ENCODE data around the gene MARCKS.

The MARCKS gene

DNA sequence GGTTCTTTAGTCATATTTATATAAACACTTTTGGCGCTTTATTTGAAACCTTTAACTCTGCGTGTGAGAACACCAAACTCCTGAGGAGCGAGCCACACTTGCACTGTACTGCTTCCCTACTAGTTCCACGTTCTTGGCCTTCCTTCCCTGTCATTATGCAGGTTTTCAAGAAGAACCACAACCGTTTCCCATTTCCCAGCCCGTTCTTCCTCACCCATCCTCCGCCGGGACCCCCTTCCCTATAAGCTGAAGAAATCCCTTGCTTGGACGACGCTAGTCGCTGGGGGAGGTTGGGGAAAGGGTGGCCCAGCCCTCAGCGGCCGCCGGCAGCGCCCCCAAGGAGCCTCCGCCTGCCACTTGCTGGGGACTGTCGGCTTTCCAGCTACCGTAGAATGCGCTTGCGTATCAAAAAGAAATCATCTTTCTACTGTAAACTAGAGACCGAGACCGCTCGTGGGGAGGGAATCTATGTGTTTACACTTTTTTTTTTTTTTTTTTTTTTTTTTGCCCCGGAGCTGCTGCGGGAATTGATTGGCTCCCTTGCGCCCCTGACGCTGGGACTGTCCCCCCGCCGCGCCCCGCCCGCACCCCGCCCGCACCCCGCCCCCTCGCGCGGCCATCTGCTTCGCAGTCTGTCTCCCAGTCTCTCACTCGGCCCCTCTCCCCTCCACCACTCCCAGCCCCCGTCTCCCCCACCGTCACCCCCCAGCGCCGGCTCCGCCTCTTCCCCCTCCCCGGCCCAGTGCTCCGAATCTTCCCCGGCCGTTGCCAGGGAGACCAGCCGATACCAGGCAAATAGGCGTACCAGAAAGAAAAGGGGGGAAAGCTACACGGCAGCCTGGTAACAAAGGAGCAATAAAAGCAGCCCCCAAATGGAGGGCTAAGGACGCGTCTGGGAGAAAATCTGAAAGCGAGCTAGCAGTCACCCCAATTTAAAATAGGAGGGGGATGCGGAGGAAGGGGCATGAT is 2.3 kb upstream of the MARCKS start:
- peak in 13 of 14 donors; percentile 40 to 93 (median 84) for DNase-seq

GRCh38 chr6:113855500-113856374 is 1.4 kb upstream of the MARCKS start:
- DNase-seq: peak in 12 of 14 donors; percentile 47 to 87 (median 80)

DNA sequence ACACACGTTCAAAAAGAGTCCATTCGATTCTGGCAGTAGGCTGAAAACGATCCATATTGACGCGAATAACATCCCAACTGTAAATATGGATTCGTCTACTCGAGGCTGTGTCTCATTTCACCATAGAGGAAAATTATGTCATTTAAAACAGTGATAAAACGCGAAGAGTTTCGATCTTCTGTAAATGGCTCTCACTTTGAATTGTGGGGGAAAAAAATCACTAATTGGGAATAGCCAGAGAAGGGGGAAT is 845 bp upstream of the MARCKS start:
- DNase-seq: no peak

GRCh38 chr6:113857556-113858479 is 673 bp downstream of the MARCKS start:
- peak in 11 of 14 donors; percentile 35 to 75 (median 62) for DNase-seq

- peak; percentile 45 to 93 (median 81) for DNase-seq
Observed at GRCh38 chr6:113858480-113859348, 1.6 kb downstream of the MARCKS start.

GRCh38 chr6:113859349-113860180 is 2.4 kb downstream of the MARCKS start:
- DNase-seq: peak in 7 of 14 donors; percentile 27 to 83 (median 59)

GRCh38 chr6:113860181-113860955 is 3.2 kb downstream of the MARCKS start:
- peak in 7 of 14 donors; percentile 11 to 68 (median 39) for DNase-seq

- peak in 1 of 14 donors; percentile 39 for DNase-seq
Observed at GRCh38 chr6:113862112-113862511, 5.0 kb downstream of the MARCKS start.

DNA sequence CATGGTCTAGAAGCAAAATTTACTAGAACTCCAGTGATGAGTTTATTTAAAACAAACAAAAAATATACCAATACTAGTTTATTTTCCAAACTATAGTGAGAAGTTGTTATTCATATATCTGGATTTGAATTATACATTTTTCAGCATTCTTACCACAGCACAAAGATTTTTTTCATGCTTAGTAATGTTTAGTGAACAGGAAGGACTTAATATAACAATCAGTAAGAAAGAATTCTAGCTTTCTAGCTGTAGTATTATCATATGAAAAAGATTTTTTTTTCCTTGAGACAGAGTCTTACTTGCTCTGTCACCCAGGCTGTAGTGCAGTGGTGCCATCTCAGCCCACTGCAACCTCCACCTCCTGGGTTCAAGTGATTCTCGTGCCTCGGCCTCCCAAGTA is 13.8 kb downstream of the MARCKS start:
- no peak for DNase-seq

GRCh38 chr6:113871975-113872374 is 14.8 kb downstream of the MARCKS start:
- no peak for DNase-seq

DNA sequence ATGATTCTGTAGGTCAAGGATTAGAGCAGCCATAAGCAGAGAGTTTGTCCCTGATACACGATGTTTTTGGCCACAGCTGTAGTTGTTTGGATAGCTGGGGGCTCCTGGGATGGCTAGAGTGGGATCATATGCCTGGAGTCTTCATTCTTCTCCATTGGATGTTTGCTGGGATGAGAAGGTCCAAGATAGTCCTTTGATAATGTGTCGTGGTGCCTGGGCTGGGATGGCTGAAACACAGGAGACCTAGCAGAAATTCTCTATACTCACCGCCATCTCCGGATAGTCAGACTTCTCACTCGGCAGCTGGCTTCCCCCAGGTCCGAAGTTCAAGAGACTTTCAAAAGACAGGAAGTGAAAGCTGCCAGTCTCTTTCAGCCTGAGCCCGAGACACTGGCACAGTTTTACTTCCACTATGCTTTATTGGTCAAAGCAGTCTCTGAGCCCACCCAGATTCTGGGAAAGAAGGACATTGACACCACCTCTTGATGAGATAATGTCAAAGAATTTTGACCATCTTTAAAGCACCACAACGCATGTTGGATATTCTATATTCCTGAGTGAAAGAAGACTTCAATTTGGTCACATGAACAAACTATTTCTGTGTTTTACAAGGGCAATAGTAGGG is 16.0 kb downstream of the MARCKS start:
- DNase-seq: peak in 8 of 14 donors; percentile 8 to 49 (median 16)

DNA sequence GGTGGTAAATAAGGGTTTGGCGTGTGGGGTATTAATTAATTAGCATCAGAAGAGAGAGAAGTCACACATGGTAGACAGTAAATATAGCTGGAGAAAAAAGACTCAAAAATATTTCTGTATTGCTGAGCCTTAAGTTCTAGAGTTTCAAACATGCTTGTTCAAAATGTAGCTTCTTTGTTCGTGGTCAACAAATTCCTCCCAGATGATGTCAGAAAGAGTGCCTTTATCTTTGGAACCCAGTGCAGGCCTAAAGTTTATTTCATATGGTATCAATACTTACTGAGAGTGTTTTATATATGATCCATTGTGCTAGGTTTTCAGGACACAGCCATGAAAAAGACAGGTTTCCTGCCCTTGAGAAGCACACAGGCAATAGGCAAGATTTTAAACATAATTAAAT is 18.3 kb downstream of the MARCKS start:
- no peak for DNase-seq

DNA sequence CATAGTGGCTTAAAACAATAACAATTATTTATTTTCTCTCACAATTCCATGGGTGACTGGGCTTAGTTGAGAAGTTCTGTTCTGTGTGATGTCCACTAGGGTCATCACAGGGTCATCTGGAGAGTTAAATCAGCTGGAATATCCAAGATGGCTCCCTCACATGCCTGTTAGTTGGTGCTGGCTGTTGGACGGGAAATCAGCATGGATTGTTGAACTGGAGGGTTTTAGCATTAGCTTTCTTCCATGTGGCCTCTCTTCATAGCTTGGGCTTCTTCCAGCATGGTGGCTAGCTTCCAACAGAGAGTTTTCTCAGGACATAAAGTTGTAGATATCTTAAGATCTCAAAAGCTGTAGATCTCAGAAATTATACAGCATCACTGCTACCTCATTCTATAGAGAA is 19.6 kb downstream of the MARCKS start:
- DNase-seq: no peak

DNA sequence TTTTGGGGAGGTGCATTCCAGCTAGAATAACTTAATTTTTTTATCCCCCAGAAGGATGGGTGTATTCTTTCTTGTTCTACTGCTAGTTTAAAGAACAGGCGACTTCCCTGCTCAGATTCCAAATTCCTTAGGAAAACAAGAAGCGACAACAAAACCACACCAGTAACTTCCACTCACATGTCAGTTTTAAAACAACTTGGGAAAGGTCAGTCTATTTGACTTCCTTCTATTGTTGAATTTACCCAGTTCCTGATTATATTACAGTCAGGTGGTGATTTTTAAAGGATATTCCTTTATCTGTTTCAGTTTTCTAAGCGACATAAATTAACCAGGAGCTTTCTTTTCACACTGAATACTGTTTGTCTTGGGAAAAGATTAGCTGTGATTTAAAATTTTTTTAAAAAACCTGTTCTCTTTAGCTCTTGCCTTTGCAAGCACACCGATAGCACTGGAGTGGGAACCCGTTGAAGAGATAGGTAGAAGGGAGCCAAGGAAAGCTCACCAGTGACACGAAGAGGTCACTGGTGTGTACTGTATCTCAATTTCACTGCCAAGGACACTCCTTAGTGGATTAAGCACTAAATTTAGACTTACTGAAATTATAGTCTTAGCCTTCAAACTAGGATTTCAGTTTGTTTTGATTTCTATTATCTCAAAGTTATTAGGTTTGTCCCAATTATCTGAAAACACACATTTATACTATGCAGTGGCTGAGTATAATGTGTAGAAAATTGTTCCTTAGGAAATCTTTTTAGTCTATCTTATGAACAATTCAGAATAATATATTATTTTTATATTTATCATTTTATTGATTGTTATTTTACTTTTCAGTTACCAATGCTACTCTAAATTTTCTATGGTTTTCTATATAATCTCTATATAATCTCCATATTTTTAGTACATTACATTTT is 22.3 kb downstream of the MARCKS start:
- peak in 8 of 14 donors; percentile 3 to 77 (median 6) for DNase-seq

DNA sequence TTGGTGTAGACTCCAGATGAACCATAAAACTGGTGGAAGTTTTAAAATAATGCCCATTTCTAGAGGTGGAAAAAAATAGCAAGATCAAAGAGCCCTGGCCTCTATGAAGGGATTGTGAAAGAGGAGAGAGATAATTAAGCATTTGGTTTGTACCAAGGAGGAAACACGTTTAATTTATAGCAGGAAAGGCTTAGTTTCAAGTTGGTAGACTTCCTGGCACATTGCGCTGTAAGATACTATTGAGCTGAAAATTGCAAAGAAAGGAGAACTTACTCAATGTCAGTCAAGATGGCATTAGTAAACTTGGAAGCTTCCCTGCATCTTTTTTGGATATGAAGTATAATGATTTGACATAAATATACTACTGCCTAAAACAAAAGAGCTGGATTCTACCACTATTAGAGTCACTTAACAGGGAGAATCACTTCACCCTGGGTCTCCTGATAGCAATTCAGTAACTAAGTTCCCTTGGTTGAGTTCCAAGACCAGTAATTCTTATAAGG is 24.4 kb downstream of the MARCKS start:
- no peak for DNase-seq

DNA sequence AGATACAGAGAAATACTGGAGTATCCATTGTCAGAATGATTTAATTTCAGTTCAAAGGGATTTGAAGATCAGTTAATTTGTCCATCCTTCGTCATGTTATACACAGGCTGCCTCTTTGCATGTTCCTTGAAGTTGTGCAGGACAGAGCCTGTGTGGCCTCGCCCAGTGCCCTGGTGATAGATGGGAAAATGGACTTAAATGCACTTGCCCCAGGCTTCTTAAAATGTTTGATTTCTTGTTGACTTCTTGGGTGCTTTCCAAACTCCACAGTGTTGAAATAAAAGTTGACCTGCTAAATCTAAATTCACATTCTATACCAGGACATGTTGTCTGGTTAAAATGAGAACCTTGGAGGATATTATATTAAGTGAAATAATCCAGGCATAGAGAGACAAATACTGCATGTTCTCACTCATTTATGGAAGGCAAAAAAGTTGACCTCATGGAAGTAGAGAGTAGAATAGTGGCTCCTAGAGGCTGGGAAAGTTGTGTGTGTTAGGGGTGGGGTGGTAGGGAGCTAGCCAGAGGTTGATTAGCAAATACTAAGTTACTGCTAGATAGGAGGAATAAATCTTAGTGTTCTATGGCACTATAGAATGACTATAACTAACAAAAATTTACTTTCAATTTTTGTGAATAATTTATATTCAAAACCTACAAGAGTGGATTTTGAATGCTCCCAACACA is 25.3 kb downstream of the MARCKS start:
- no peak for DNase-seq

GRCh38 chr6:113884011-113884410 is 26.9 kb downstream of the MARCKS start:
- DNase-seq: no peak
